Stomach (tissue), 4 donors: Measurements from ENCODE around the gene FOXP2.

Source experiments
- EP300 ChIP-seq: sonication (generic); formaldehyde crosslinking; IDR thresholded peaks from one replicate; pipeline ENCODE4 v1.6.1; 2017; ENCODE audit warnings: antibody characterized with exemption
- POLR2A ChIP-seq, 4 donors: fragments of 450-650 bp; IDR thresholded peaks; one replicate each; pipeline ENCODE4 v1.6.1; 2016; ENCODE audit warnings: antibody characterized with exemption in 4 of 4, control low read depth in 2 of 4, mild to moderate bottlenecking in 1 of 4, moderate library complexity in 1 of 4
- POLR2AphosphoS5 ChIP-seq, 3 donors: sonication (generic); formaldehyde crosslinking; IDR thresholded peaks; one replicate each; pipeline ENCODE4 v1.6.1; 2016; ENCODE audit warnings: antibody characterized with exemption in 3 of 3
- TF ChIP-seq, protein P1 (sequence below), 7 experiments: fragments of 450-650 bp in 4 of 7; fragments of 200-600 bp in 3 of 7; sonication (generic) in 3 of 7; IDR thresholded peaks; one replicate each; pipeline ENCODE4 v1.5.1; 2016 to 2019; ENCODE audit warnings: antibody characterized with exemption in 7 of 7, control low read depth in 2 of 7, mild to moderate bottlenecking in 1 of 7

DNA sequence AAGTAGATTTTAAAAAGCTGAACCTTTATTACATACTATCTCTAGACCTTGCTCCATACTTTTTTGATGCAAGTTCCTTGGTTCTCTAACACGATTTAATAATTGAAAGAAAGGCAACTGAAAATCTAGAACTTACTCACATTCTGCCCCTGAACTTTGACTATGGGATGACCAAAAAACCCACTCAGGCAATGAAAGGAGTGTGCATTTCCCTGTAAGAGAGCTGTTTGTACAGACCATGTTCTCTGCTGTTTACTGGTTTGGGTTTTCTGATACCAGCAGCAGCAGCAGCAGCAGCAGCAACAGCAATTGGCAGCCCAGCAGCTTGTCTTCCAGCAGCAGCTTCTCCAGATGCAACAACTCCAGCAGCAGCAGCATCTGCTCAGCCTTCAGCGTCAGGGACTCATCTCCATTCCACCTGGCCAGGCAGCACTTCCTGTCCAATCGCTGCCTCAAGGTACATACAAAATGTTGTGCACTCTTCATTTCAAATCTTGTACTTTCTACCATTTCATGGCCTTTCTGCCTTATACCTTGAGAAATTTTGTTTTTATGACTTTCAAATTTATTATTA lies 216.7 kb downstream of the FOXP2 start:
- TF ChIP-seq POLR2AphosphoS5 (IDR thresholded peaks at IDR 0.05) (no peak), POLR2A (IDR thresholded peaks at IDR 0.05) (no peak), EP300 (no peak)
- TF ChIP-seq, protein P1, sequence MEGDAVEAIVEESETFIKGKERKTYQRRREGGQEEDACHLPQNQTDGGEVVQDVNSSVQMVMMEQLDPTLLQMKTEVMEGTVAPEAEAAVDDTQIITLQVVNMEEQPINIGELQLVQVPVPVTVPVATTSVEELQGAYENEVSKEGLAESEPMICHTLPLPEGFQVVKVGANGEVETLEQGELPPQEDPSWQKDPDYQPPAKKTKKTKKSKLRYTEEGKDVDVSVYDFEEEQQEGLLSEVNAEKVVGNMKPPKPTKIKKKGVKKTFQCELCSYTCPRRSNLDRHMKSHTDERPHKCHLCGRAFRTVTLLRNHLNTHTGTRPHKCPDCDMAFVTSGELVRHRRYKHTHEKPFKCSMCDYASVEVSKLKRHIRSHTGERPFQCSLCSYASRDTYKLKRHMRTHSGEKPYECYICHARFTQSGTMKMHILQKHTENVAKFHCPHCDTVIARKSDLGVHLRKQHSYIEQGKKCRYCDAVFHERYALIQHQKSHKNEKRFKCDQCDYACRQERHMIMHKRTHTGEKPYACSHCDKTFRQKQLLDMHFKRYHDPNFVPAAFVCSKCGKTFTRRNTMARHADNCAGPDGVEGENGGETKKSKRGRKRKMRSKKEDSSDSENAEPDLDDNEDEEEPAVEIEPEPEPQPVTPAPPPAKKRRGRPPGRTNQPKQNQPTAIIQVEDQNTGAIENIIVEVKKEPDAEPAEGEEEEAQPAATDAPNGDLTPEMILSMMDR (IDR thresholded peaks at IDR 0.05): no peak
